ENCODE measurements around the gene SH3RF3.

DNA sequence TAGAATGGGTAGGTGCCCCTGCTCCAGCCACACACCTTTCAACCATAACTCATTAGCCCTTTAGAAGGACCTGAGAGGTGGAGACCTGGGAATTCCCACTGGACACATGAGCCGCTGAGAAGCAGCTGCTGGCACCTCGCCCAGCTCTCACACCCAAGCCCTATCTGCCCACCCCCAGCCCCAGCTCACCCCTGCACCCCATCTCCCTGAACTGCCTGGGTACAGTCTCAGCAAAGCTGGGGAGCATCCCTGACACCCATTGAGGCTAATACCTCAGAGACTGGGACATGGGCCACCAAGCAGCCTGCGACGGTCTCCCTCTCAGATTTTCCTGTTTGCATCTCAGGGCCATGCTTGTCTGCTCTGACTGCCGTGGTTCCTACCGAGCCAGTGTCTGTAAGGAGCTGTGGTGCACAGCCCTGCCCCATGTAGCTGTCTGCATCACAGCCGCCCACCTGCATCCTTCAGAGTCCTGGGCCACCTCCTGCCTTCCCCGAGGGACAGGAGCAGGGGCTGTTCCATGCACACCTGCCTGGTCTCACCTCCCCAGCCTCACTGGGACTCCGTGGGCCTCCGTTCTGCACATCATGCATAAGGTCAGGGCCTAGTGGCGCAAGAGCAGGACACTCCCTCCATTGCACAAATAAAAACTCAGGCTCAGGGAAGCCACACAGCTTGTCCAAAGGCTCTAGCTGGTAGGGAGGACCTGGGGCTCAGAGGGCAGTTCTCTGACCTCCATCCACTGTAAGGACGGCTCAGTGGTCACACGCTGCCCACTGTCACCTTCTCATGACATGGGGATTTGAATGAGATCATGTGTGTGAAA, 394.7 kb downstream of the SH3RF3 start:
- TF ChIP-seq, protein P1, sequence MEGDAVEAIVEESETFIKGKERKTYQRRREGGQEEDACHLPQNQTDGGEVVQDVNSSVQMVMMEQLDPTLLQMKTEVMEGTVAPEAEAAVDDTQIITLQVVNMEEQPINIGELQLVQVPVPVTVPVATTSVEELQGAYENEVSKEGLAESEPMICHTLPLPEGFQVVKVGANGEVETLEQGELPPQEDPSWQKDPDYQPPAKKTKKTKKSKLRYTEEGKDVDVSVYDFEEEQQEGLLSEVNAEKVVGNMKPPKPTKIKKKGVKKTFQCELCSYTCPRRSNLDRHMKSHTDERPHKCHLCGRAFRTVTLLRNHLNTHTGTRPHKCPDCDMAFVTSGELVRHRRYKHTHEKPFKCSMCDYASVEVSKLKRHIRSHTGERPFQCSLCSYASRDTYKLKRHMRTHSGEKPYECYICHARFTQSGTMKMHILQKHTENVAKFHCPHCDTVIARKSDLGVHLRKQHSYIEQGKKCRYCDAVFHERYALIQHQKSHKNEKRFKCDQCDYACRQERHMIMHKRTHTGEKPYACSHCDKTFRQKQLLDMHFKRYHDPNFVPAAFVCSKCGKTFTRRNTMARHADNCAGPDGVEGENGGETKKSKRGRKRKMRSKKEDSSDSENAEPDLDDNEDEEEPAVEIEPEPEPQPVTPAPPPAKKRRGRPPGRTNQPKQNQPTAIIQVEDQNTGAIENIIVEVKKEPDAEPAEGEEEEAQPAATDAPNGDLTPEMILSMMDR (conservative IDR thresholded peaks at IDR 0.05 in 1 of 2, IDR thresholded peaks at IDR 0.05 in 1 of 2; ENCODE audit: low read depth in 1 of 2, low read length in 2 of 2), result no peak
- TF ChIP-seq EZH2 (IDR thresholded peaks at IDR 0.05; ENCODE audit: low read length, missing control alignments), result no peak

Data from fibroblast of lung (primary cell).